ENCODE results near the gene SPRING1.

- TF ChIP-seq CTCF (conservative IDR thresholded peaks at IDR 0.05; ENCODE audit: low read length), result 0 out of 2 replicates have a peak, but pooled peaks have one; percentile 10
- no peak for TF ChIP-seq EZH2phosphoT487 (IDR thresholded peaks at IDR 0.05; ENCODE audit: borderline replicate concordance)
These were observed 10.6 kb downstream of the SPRING1 start for GRCh38 chr12:116727261-116727660.
